Neural progenitor cell (in vitro differentiated cells): ENCODE results near the gene CTNNBIP1. TPM values are rescaled to one million over a fixed set of nuclear protein-coding genes. Genes with fewer than 3 reads are reported as not detected.

Experiments used
- DNase-seq: peaks from one replicate; pipeline ENCODE4 v3.0.0-alpha.2; 2016; ENCODE audit warnings: low spot score
- H2AFZ ChIP-seq: fragments of 200-600 bp; sonication (generic); replicated peaks from 2 replicates; pipeline ENCODE4 v1.6.1; 2016; ENCODE audit warnings: antibody characterized with exemption
- H3F3A ChIP-seq: fragments of 200-600 bp; sonication (generic); 2 replicates; pipeline ENCODE4 v1.6.1; 2016; ENCODE audit warnings: antibody characterized with exemption, low read depth
- H3K27ac ChIP-seq: fragments of 200-600 bp; sonication (generic); 2 replicates; pipeline ENCODE4 v1.5.1; 2016; ENCODE audit warnings: mild to moderate bottlenecking
- H3K27me3 ChIP-seq: fragments of 200-600 bp; sonication (generic); 2 replicates; pipeline ENCODE4 v1.6.1; 2016; ENCODE audit warnings: mild to moderate bottlenecking, moderate library complexity
- H3K36me3 ChIP-seq: fragments of 200-600 bp; sonication (generic); 2 replicates; pipeline ENCODE4 v1.5.1; 2016
- H3K4me1 ChIP-seq: fragments of 200-600 bp; sonication (generic); 2 replicates; pipeline ENCODE4 v1.6.1; 2016; ENCODE audit warnings: mixed run types
- H3K4me2 ChIP-seq: fragments of 200-600 bp; sonication (generic); 2 replicates; pipeline ENCODE4 v1.6.1; 2016
- H3K4me3 ChIP-seq: fragments of 200-600 bp; sonication (generic); 2 replicates; pipeline ENCODE4 v1.5.1; 2016
- H3K79me2 ChIP-seq: fragments of 200-600 bp; sonication (generic); 2 replicates; pipeline ENCODE4 v1.6.1; 2016; ENCODE audit warnings: low read depth
- H3K9ac ChIP-seq: fragments of 200-600 bp; sonication (generic); 2 replicates; pipeline ENCODE4 v1.6.1; 2016
- H3K9me3 ChIP-seq: fragments of 200-600 bp; sonication (generic); 2 replicates; pipeline ENCODE4 v1.5.1; 2016; ENCODE audit warnings: low read depth
- H4K20me1 ChIP-seq: fragments of 200-600 bp; sonication (generic); 2 replicates; pipeline ENCODE4 v1.6.1; 2016; ENCODE audit warnings: low read depth
- H3K27ac Mint-ChIP-seq: 3 replicates; pipeline ENCODE4 v1.8.0; 2021; ENCODE audit warnings: mixed read lengths
- H3K27me3 Mint-ChIP-seq: 2 replicates; pipeline ENCODE4 v1.8.0; 2022; ENCODE audit warnings: low read depth, mild to moderate bottlenecking, inconsistent platforms, moderate library complexity, mixed read lengths; ENCODE audit not compliant: insufficient read depth
- H3K36me3 Mint-ChIP-seq: 3 replicates; pipeline ENCODE4 v1.8.0; 2021; ENCODE audit warnings: mixed read lengths
- H3K4me1 Mint-ChIP-seq: 3 replicates; pipeline ENCODE4 v1.8.0; 2021; ENCODE audit warnings: mixed read lengths
- H3K4me3 Mint-ChIP-seq: 3 replicates; pipeline ENCODE4 v1.8.0; 2021; ENCODE audit warnings: mild to moderate bottlenecking, moderate library complexity, mixed read lengths
- H3K9me3 Mint-ChIP-seq: 3 replicates; pipeline ENCODE4 v1.8.0; 2020; ENCODE audit warnings: mixed read lengths
- EZH2 ChIP-seq: fragments of 200-600 bp; sonication (generic); IDR thresholded peaks from 2 replicates; pipeline ENCODE4 v1.6.1; 2017; ENCODE audit warnings: antibody characterized with exemption, mild to moderate bottlenecking, moderate library complexity
- EZH2phosphoT487 ChIP-seq: fragments of 200-600 bp; sonication (generic); IDR thresholded peaks from 2 replicates; pipeline ENCODE4 v1.6.1; 2017; ENCODE audit warnings: antibody characterized with exemption
- total RNA-seq: library from RNA; depleted of rRNA; stranded (reverse); fragments of >200 nt; gene quantifications from 2 replicates; pipeline ENCODE4 v1.2.3, GENCODE V29; 2015; ENCODE audit warnings: low replicate concordance
- TF ChIP-seq, protein P1 (sequence below): fragments of 200-600 bp; sonication (generic); IDR thresholded peaks from 2 replicates; pipeline ENCODE4 v1.5.1; 2017; ENCODE audit warnings: antibody characterized with exemption, mild to moderate bottlenecking

Gene CTNNBIP1
- total RNA-seq, 1 donor from 2014 or later: 68.8 TPM

DNA sequence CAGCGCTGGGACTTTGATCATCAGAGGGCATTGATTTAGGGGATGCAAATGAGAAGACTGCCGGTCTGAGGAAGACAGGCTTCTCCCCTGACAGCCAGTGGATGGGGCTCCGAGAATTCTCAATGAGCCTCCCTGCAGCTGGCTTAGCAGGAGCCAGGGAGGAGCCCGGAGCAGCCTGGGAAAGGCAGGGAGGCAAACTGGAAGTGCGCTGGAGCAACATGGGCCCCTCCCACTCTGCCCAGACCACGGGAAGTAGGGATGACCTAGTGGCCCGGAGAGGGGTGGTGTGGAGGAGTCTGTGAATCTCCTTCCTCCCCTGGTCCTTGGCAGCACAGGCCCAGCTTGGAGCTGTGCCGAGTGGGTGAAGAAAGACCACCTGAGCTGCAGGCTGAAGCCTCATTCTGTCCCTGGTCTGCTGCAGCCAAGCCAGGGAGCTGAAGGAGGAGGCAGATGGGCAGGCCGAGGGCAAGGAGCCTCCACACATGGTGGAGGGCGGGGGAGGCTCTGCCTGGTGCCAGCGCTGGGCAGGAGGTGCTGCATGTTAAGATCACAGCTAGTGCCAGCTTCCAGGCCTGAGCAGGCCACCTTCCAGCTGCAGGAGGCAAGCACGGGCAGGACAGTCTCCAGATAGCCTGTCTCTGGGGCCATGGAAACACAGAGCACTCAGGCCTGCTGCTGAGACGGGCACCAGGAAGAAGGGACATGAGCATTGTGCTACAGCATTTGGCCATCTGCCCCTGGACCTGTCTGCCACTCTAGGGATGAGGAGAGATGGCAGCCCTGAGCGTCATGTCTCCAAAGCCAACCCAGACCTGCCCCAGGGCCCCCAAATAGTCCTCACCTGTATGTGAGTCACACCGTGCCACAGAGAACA lies 74.1 kb downstream of the CTNNBIP1 start:
- no peak for TF ChIP-seq EZH2
- TF ChIP-seq EZH2phosphoT487: no peak
- TF ChIP-seq, protein P1, sequence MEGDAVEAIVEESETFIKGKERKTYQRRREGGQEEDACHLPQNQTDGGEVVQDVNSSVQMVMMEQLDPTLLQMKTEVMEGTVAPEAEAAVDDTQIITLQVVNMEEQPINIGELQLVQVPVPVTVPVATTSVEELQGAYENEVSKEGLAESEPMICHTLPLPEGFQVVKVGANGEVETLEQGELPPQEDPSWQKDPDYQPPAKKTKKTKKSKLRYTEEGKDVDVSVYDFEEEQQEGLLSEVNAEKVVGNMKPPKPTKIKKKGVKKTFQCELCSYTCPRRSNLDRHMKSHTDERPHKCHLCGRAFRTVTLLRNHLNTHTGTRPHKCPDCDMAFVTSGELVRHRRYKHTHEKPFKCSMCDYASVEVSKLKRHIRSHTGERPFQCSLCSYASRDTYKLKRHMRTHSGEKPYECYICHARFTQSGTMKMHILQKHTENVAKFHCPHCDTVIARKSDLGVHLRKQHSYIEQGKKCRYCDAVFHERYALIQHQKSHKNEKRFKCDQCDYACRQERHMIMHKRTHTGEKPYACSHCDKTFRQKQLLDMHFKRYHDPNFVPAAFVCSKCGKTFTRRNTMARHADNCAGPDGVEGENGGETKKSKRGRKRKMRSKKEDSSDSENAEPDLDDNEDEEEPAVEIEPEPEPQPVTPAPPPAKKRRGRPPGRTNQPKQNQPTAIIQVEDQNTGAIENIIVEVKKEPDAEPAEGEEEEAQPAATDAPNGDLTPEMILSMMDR: no peak
- no peak overlapping the region for H3K27ac ChIP-seq
- peak overlapping the region; percentile 69 for H3K4me2 ChIP-seq
- peak; percentile 83 for DNase-seq
- Mint-ChIP-seq H3K27me3 (peaks cover 5% of the 10 kb centered on the region), H3K4me1 (peaks cover 34% of the 10 kb centered on the region), H3K36me3 (no peaks in the 10 kb centered on the region), H3K9me3 (no peaks in the 10 kb centered on the region), H3K4me3 (peak overlapping the region; percentile 74), H3K27ac (no peak overlapping the region)
- no peaks in the 10 kb centered on the region for H3K9me3 ChIP-seq
- H2AFZ ChIP-seq: peak overlapping the region; percentile 78
- no peaks in the 10 kb centered on the region for H4K20me1 ChIP-seq
- no peak overlapping the region for H3K9ac ChIP-seq
- peaks cover 15% of the 10 kb centered on the region for H3F3A ChIP-seq
- H3K27me3 ChIP-seq: no peaks in the 10 kb centered on the region
- H3K4me1 ChIP-seq: peaks cover 12% of the 10 kb centered on the region
- H3K79me2 ChIP-seq: no peaks in the 10 kb centered on the region
- peak overlapping the region; percentile 14 for H3K4me3 ChIP-seq
- no peaks in the 10 kb centered on the region for H3K36me3 ChIP-seq

DNA sequence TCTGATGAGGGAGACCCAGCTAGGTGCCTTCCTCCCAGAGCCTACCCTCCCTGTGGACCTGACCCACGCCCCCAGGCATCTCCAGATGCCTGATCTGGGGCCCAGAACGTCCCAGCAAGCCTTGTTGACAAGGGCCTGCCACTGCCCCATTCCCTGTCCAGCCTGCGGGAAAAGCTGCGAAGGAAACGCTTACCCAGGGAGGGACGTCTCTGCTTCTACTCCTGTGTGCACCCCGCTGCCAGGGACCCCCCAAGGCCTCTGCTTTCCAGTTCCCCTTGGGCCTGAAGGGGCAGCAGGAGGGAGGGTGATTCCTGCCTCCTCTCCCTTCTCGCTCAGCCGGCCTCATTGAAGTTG lies 74.7 kb downstream of the CTNNBIP1 start:
- Histone ChIP-seq H3K9me3 (no peaks in the 10 kb centered on the region), H3K36me3 (no peaks in the 10 kb centered on the region), H3K9ac (no peak overlapping the region), H3K4me1 (peaks cover 12% of the 10 kb centered on the region), H3K27ac (no peak overlapping the region), H3F3A (peaks cover 15% of the 10 kb centered on the region), H2AFZ (peak overlapping the region; percentile 78), H3K4me2 (peak overlapping the region; percentile 69), H4K20me1 (no peaks in the 10 kb centered on the region), H3K4me3 (peak overlapping the region; percentile 14), H3K27me3 (no peaks in the 10 kb centered on the region), H3K79me2 (no peaks in the 10 kb centered on the region)
- no peak overlapping the region for H3K27ac Mint-ChIP-seq
- no peaks in the 10 kb centered on the region for H3K36me3 Mint-ChIP-seq
- H3K4me1 Mint-ChIP-seq: peaks cover 34% of the 10 kb centered on the region
- no peaks in the 10 kb centered on the region for H3K9me3 Mint-ChIP-seq
- TF ChIP-seq, protein P1: no peak
- TF ChIP-seq EZH2: no peak
- no peak for TF ChIP-seq EZH2phosphoT487
- DNase-seq: no peak
- H3K4me3 Mint-ChIP-seq: peak overlapping the region; percentile 74
- peaks cover 4% of the 10 kb centered on the region for H3K27me3 Mint-ChIP-seq

DNA sequence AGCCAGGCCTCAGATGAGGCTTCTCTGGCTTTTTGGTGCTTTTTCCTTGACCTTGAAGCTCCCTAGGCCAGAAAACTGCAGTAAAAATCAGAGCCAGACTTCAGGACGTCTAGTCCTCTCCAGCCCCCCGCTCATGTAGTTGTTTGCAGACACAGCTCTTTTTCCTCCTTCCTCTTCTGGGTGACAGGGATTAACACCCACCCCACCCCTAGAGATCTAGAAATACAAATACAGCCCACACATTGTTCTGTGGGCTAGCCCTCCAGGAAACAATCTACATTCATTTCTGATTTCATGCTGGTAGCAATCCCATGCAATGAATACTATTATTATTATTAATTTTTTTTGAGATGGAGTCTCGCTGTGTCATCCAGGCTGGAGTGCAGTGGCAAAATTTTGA lies 76.4 kb downstream of the CTNNBIP1 start:
- no peak overlapping the region for H2AFZ ChIP-seq
- H3K4me1 Mint-ChIP-seq: peaks cover 29% of the 10 kb centered on the region
- H3K9me3 ChIP-seq: no peaks in the 10 kb centered on the region
- peak overlapping the region; percentile 21 for H3K4me3 Mint-ChIP-seq
- no peaks in the 10 kb centered on the region for H3K79me2 ChIP-seq
- no peaks in the 10 kb centered on the region for H3K27me3 ChIP-seq
- no peak overlapping the region for H3K4me2 ChIP-seq
- H3K27ac ChIP-seq: no peak overlapping the region
- H3F3A ChIP-seq: peaks cover 15% of the 10 kb centered on the region
- no peak overlapping the region for H3K9ac ChIP-seq
- H3K4me1 ChIP-seq: peaks cover 12% of the 10 kb centered on the region
- no peak for DNase-seq
- H3K4me3 ChIP-seq: no peak overlapping the region
- H4K20me1 ChIP-seq: no peaks in the 10 kb centered on the region
- H3K36me3 ChIP-seq: no peaks in the 10 kb centered on the region
- peaks cover 4% of the 10 kb centered on the region for H3K27me3 Mint-ChIP-seq
- no peak overlapping the region for H3K27ac Mint-ChIP-seq
- H3K9me3 Mint-ChIP-seq: no peaks in the 10 kb centered on the region
- no peaks in the 10 kb centered on the region for H3K36me3 Mint-ChIP-seq
- TF ChIP-seq EZH2 (no peak), EZH2phosphoT487 (no peak)
- TF ChIP-seq, protein P1: no peak
